GM12878 (cell line): ENCODE measurements around the gene MRPS5. TPM values are rescaled to one million over a fixed set of nuclear protein-coding genes. Genes with fewer than 3 reads are reported as not detected.

Experiments
- ATAC-seq: fragments of 200-7000 bp; cut with Tn5 transposase; 3 replicates; pipeline ENCODE4 v1.9.1; 2020; ENCODE audit warnings: mild to moderate bottlenecking, moderate library complexity
- BruUV-seq: library from RNA; stranded (reverse); fragments of 400-500 nt; replicated peaks from 2 replicates; lab custom pipeline; 2021; lab: Mats Ljungman, UMichigan
- CTCF ChIA-PET: fragments of 300-600 bp; sonication (Branson Sonifier 250); formaldehyde crosslinking; extraction: SDS; loops from one replicate; lab custom pipeline; 2021; ENCODE audit warnings: inconsistent platforms; lab: Yijun Ruan, JAX
- POLR2A ChIA-PET: fragments of 350-600 bp; formaldehyde crosslinking; extraction: SDS; loops from one replicate; lab custom pipeline; 2021; ENCODE audit warnings: inconsistent platforms; lab: Charles Lee
- RAD21 ChIA-PET: fragments of 300-600 bp; sonication (Branson Sonifier 250); formaldehyde crosslinking; loops from one replicate; lab custom pipeline; 2023; ENCODE audit warnings: antibody characterized with exemption; ENCODE audit not compliant: unreplicated experiment; lab: Charles Lee
- SMC1A ChIA-PET: fragments of 300-600 bp; sonication (Branson Sonifier 250); formaldehyde crosslinking; loops from one replicate; lab custom pipeline; 2023; ENCODE audit not compliant: unreplicated experiment, uncharacterized antibody; lab: Charles Lee
- DNase-seq: peaks from one replicate; pipeline ENCODE4 v3.0.0-alpha.2; 2011; ENCODE audit warnings: low read depth, low spot score
- FAIRE-seq: peaks from 3 replicates; lab custom pipeline; 2011; peaks lifted over from hg19 to GRCh38; lab: Jason Lieb, UNC
- H2AFZ ChIP-seq: 2 replicates; pipeline ENCODE4 v1.6.0; 2011; ENCODE audit warnings: low read depth, low read length, control low read depth; ENCODE audit not compliant: control insufficient read depth
- H3K27ac ChIP-seq: 2 replicates; pipeline ENCODE4 v1.5.1; 2011; ENCODE audit warnings: control low read depth; ENCODE audit not compliant: control insufficient read depth, insufficient read depth
- H3K27me3 ChIP-seq, 2 experiments: replicated peaks in 1 of 2; 2 replicates each; pipeline versions ENCODE4 v1.6.0 to v1.6.1; 2011; ENCODE audit warnings: low read length in 1 of 2; ENCODE audit not compliant: control insufficient read depth in 2 of 2, insufficient read depth in 2 of 2
- H3K36me3 ChIP-seq, 2 experiments: 2 replicates each; pipeline ENCODE4 v1.5.1; 2011; ENCODE audit warnings: low read length in 1 of 2; ENCODE audit not compliant: control insufficient read depth in 2 of 2, insufficient read depth in 2 of 2
- H3K4me1 ChIP-seq: 2 replicates; pipeline ENCODE4 v1.6.1; 2011; ENCODE audit warnings: mild to moderate bottlenecking, low read length, moderate library complexity, mixed read lengths; ENCODE audit not compliant: control insufficient read depth, insufficient read depth
- H3K4me2 ChIP-seq: 2 replicates; pipeline ENCODE4 v1.6.0; 2011; ENCODE audit warnings: control low read depth; ENCODE audit not compliant: control insufficient read depth, insufficient read depth
- H3K4me3 ChIP-seq: fragments of 200-600 bp; sonication (generic); 2 replicates; pipeline ENCODE4 v1.5.1; 2016
- H3K79me2 ChIP-seq: 2 replicates; pipeline ENCODE4 v1.6.0; 2011; ENCODE audit warnings: low read length; ENCODE audit not compliant: control insufficient read depth, insufficient read depth
- H3K9ac ChIP-seq: 2 replicates; pipeline ENCODE4 v1.8.0; 2011; ENCODE audit warnings: low read length, control low read depth, mixed read lengths; ENCODE audit not compliant: control insufficient read depth, insufficient read depth
- H3K9me3 ChIP-seq: replicated peaks from 3 replicates; pipeline ENCODE4 v1.5.1; 2011; ENCODE audit warnings: mild to moderate bottlenecking, low read length; ENCODE audit not compliant: control insufficient read depth, insufficient read depth
- H4K20me1 ChIP-seq: 2 replicates; pipeline ENCODE4 v1.6.0; 2011; ENCODE audit not compliant: control insufficient read depth, insufficient read depth
- MEF2A ChIP-seq: IDR thresholded peaks from 2 replicates; pipeline ENCODE4 v1.6.1; 2011; ENCODE audit warnings: low read depth, mild to moderate bottlenecking, low read length, moderate library complexity; ENCODE audit not compliant: insufficient read depth
- NFYB ChIP-seq: IDR thresholded peaks from 2 replicates; pipeline ENCODE4 v1.6.1; 2011; ENCODE audit warnings: low read depth, mild to moderate bottlenecking, low read length, improper control_type of control experiment, moderate library complexity; ENCODE audit not compliant: insufficient read depth
- RCOR1 ChIP-seq: conservative IDR thresholded peaks from 2 replicates; pipeline ENCODE4 v1.6.1; 2012; ENCODE audit warnings: low read depth, low read length, improper control_type of control experiment
- REST ChIP-seq: IDR thresholded peaks from 2 replicates; pipeline ENCODE4 v1.6.1; 2012; ENCODE audit warnings: mild to moderate bottlenecking, low read depth, low read length
- YY1 ChIP-seq: IDR thresholded peaks from 2 replicates; pipeline ENCODE4 v1.6.1; 2011; ENCODE audit warnings: low read depth, mild to moderate bottlenecking, low read length
- ZZZ3 ChIP-seq: IDR thresholded peaks from 2 replicates; pipeline ENCODE4 v1.6.1; 2011; ENCODE audit warnings: low read depth; ENCODE audit not compliant: control insufficient read depth, insufficient read length
- WGBS: methylation state at CpG from one replicate; pipeline ENCODE4 v1.1.6; 2016; ENCODE audit warnings: low lambda C conversion rate; ENCODE audit not compliant: insufficient replicate concordance, insufficient coverage; ENCODE audit errors: missing lambda C conversion rate; 5-methylcytosine and 5-hydroxymethylcytosine counted together
- in situ Hi-C: fragments of 300-500 bp; cut with MboI; formaldehyde crosslinking; loops from 9 replicates; pipeline ENCODE4 v1.14.3; 2018; ENCODE audit warnings: mixed read lengths
- intact Hi-C: fragments of 100-400 bp; cut with micrococcal nuclease; formaldehyde crosslinking; loops from one replicate; pipeline ENCODE4 v1.14.2; 2022; ENCODE audit not compliant: unreplicated experiment
- polyA plus RNA-seq, 11 experiments: library from polyadenylated mRNA; depleted of rRNA in 4 of 11; unstranded in 6 of 11; stranded (reverse) in 5 of 11; fragments of >200 nt; fragmentation: Nextera tagmentation in 4 of 11; fragmentation: Illumina TruSeq in 1 of 11; extraction: Ambion mirVana in 4 of 11; extraction: Trizol in 1 of 11; gene quantifications; 1 replicate in 1 of 11; 2 replicates in 10 of 11; pipeline versions ENCODE4 v1.2.1 to v1.2.3, GENCODE V29; 2011 to 2016; ENCODE audit warnings: inconsistent platforms in 2 of 11, missing spikeins in 2 of 11, low read depth in 1 of 11
- total RNA-seq, 4 experiments: library from RNA; depleted of rRNA in 3 of 4; stranded (reverse); fragments of >200 nt in 3 of 4; fragmentation: Illumina TruSeq in 1 of 4; extraction: Trizol in 1 of 4; gene quantifications; 2 replicates each; pipeline versions ENCODE4 v1.2.1 to v1.2.3, GENCODE V29; 2013 to 2021
- TF ChIP-seq, protein P1 (sequence below): fragments of 450-650 bp; IDR thresholded peaks from 2 replicates; pipeline ENCODE4 v1.6.1; 2017; ENCODE audit warnings: mild to moderate bottlenecking, moderate library complexity

The MRPS5 gene
- total and polyA plus RNA-seq, 10 of the 15 experiments (the other 5 are each of a cell fraction or from before 2014, with no cell fraction given): 54.8 to 93.0 (median 76.3) TPM

- RAD21 ChIA-PET: interaction anchor here (1.3 to 8.1 kb wide), 5 partner anchors 10 to 66 kb away, joined by 5 to 92 read pairs (median 22); partner anchors contain the start of gene MAL
- ATAC-seq (no peak), DNase-seq (no peak), FAIRE-seq (no peak)
- in situ Hi-C loops: no loop called here
- H2AFZ ChIP-seq: no peak overlapping the region
- H3K79me2 ChIP-seq: no peaks in the 10 kb centered on the region
- H3K27ac ChIP-seq: no peak overlapping the region
- H3K9me3 ChIP-seq: no peaks in the 10 kb centered on the region
- H3K4me3 ChIP-seq: no peak overlapping the region
- no peaks in the 10 kb centered on the region for H3K27me3 ChIP-seq
- POLR2A ChIA-PET: interaction anchor here (0.8 to 3.8 kb wide), 5 partner anchors 9 to 29 kb away, joined by 3 to 20 read pairs (median 4); no protein-coding TSS in a partner anchor
- H4K20me1 ChIP-seq: no peaks in the 10 kb centered on the region
- peaks cover 30% of the 10 kb centered on the region for H3K4me1 ChIP-seq
- no TSS peak for BruUV-seq
- TF ChIP-seq REST (no peak), NFYB (no peak), YY1 (no peak), MEF2A (no peak), RCOR1 (no peak), ZZZ3 (no peak)
- TF ChIP-seq, protein P1, sequence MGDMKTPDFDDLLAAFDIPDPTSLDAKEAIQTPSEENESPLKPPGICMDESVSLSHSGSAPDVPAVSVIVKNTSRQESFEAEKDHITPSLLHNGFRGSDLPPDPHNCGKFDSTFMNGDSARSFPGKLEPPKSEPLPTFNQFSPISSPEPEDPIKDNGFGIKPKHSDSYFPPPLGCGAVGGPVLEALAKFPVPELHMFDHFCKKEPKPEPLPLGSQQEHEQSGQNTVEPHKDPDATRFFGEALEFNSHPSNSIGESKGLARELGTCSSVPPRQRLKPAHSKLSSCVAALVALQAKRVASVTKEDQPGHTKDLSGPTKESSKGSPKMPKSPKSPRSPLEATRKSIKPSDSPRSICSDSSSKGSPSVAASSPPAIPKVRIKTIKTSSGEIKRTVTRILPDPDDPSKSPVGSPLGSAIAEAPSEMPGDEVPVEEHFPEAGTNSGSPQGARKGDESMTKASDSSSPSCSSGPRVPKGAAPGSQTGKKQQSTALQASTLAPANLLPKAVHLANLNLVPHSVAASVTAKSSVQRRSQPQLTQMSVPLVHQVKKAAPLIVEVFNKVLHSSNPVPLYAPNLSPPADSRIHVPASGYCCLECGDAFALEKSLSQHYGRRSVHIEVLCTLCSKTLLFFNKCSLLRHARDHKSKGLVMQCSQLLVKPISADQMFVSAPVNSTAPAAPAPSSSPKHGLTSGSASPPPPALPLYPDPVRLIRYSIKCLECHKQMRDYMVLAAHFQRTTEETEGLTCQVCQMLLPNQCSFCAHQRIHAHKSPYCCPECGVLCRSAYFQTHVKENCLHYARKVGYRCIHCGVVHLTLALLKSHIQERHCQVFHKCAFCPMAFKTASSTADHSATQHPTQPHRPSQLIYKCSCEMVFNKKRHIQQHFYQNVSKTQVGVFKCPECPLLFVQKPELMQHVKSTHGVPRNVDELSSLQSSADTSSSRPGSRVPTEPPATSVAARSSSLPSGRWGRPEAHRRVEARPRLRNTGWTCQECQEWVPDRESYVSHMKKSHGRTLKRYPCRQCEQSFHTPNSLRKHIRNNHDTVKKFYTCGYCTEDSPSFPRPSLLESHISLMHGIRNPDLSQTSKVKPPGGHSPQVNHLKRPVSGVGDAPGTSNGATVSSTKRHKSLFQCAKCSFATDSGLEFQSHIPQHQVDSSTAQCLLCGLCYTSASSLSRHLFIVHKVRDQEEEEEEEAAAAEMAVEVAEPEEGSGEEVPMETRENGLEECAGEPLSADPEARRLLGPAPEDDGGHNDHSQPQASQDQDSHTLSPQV: no peak
- no peak overlapping the region for H3K4me2 ChIP-seq
- no peaks in the 10 kb centered on the region for H3K36me3 ChIP-seq
- intact Hi-C loops: loop anchor here (1.0 kb wide), 1 partner anchor 30 kb away; no protein-coding TSS in a partner anchor
- SMC1A ChIA-PET: interaction anchor here (0.7 to 7.8 kb wide), 8 partner anchors 9 to 67 kb away, joined by 3 to 94 read pairs (median 8); partner anchors contain the start of gene MAL
- CTCF ChIA-PET: interaction anchor here (0.7 to 7.9 kb wide), 13 partner anchors 10 to 180 kb away, joined by 3 to 134 read pairs (median 10); partner anchors contain the start of genes MAL and MRPS5
- 58% methylated on average over 13 of the region's 13 CpGs for WGBS
- H3K9ac ChIP-seq: no peak overlapping the region
Observed at GRCh38 chr2:95052804-95053479, 68.7 kb downstream of the MRPS5 start.
